Kidney (tissue), 14 donors: ENCODE data around the gene FAM53B. TPM values are rescaled to one million over a fixed set of nuclear protein-coding genes. Genes with fewer than 3 reads are reported as not detected.
A peak's percentile ranks its signal among the peaks of the same experiment; 100 is the strongest.
"Not testable (repeated sequence)": the region's sequence is repeated elsewhere in the genome, so short reads cannot be mapped to it uniquely, and the experiment has no call there.

ENCODE experiments used
- DNase-seq, 5 donors: peaks; one replicate each; pipeline ENCODE4 v3.0.0-alpha.2; 2013 to 2020
- FAIRE-seq: peaks from 2 replicates; lab custom pipeline; 2012; peaks lifted over from hg19 to GRCh38; lab: Jason Lieb, UNC
- H3K27ac ChIP-seq, 2 donors: one replicate each; pipeline ENCODE4 v1.7.0; 2013; ENCODE audit warnings: low read depth in 2 of 2, low read length in 2 of 2, inconsistent platforms in 1 of 2
- H3K27me3 ChIP-seq: one replicate; pipeline ENCODE4 v1.7.1; 2013; ENCODE audit warnings: low read length, inconsistent platforms; ENCODE audit not compliant: control insufficient read depth, insufficient read depth
- H3K36me3 ChIP-seq, 3 donors: one replicate each; pipeline versions ENCODE4 v1.7.0 to v1.7.1; 2013; ENCODE audit warnings: low read length in 3 of 3, control low read depth in 1 of 3, inconsistent platforms in 1 of 3; ENCODE audit not compliant: insufficient read depth in 3 of 3, control insufficient read depth in 2 of 3
- H3K4me1 ChIP-seq, 3 donors: one replicate each; pipeline versions ENCODE4 v1.7.0 to v1.7.1; 2013; ENCODE audit warnings: low read length in 3 of 3, inconsistent platforms in 1 of 3, low read depth in 1 of 3; ENCODE audit not compliant: control insufficient read depth in 2 of 3, insufficient read depth in 2 of 3
- H3K4me3 ChIP-seq, 3 donors: one replicate each; pipeline versions ENCODE4 v1.7.0 to v1.8.1; 2013; ENCODE audit warnings: low read length in 3 of 3, control low read depth in 1 of 3, inconsistent platforms in 1 of 3
- H3K9ac ChIP-seq, 3 donors: one replicate each; pipeline versions ENCODE4 v1.7.0 to v1.7.1; 2013; ENCODE audit warnings: low read length in 3 of 3, control low read depth in 1 of 3, inconsistent platforms in 1 of 3
- H3K9me3 ChIP-seq, 3 donors: one replicate each; pipeline versions ENCODE4 v1.7.0 to v1.7.1; 2013; ENCODE audit warnings: low read length in 3 of 3, control low read depth in 1 of 3, inconsistent platforms in 1 of 3; ENCODE audit not compliant: control insufficient read depth in 2 of 3, insufficient read depth in 1 of 3
- CTCF ChIP-seq: IDR thresholded peaks from 3 replicates; pipeline ENCODE4 v1.5.1; 2012; ENCODE audit warnings: mild to moderate bottlenecking, moderate library complexity, borderline replicate concordance; ENCODE audit not compliant: insufficient read depth; ENCODE audit errors: extremely low read depth
- intact Hi-C: fragments of 100-400 bp; cut with DNase I; formaldehyde crosslinking; loops from one replicate; pipeline ENCODE4 v1.11.1; 2022
- polyA plus RNA-seq: library from polyadenylated mRNA; stranded (reverse); fragments of 350-450 nt; fragmentation: Illumina TruSeq; extraction: RNeasy Lipid Tissue Mini Kit (QIAGEN cat#74804); gene quantifications from one replicate; pipeline ENCODE4 v1.2.3, GENCODE V29; 2014; ENCODE audit warnings: low read depth, low replicate concordance; ENCODE audit not compliant: insufficient read depth
- total RNA-seq: library from RNA; stranded (reverse); fragmentation: NEBNext Ultra II Directional; extraction: Animal tissue kit (Norgen Biotek cat#: 25700); gene quantifications from one replicate; pipeline ENCODE4 v1.2.1, GENCODE V29; 2021
- donor health status: control.
- donor health status: control.
- donor health status: control.
- donor health status: control.
- donor health status: control.
- donor health status: DM: yes; HTN: yes; CAD: no.
- donor health status: Normal renal cell carcinoma (clear cell type).

FAM53B gene
- total and polyA plus RNA-seq, 2 donors from 2014 or later = 11.8 to 30.0 TPM

DNA sequence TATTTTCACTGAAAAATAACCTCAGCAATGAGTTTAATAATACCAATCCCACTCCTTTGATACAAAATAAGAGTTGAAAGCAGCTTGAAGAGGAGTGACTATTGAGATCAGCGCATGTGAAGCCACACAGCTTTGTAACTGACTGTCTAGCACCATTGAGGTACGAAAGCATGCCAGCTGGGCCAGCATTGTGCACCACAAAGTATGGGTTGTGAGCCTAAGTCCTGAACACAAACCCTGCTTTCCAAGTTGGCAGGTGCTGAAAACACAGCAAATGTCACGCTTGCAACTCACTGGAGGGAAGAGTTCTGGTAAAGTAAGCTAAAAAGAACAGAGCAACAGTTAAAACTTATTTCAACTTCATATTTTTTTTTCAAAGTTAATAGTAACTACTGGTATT is 4.0 kb upstream of the FAM53B start:
- H3K4me3 ChIP-seq = no peak overlapping the region
- H3K27ac ChIP-seq = no peak overlapping the region
- H3K27me3 ChIP-seq = no peaks in the 10 kb centered on the region
- FAIRE-seq (no peak), DNase-seq (peak in 1 of 5 donors; percentile 20)
- H3K9ac ChIP-seq = no peak overlapping the region
- no peaks in the 10 kb centered on the region for H3K9me3 ChIP-seq
- peaks cover 0 to 4% (median 0%) of the 10 kb centered on the region in 3 donors for H3K36me3 ChIP-seq
- peaks cover 4 to 12% (median 4%) of the 10 kb centered on the region in 3 donors for H3K4me1 ChIP-seq
- no peak for TF ChIP-seq CTCF
- intact Hi-C loops = loop anchor here (10.0 kb wide), 1 partner anchor 213 kb away; no protein-coding TSS in a partner anchor

DNA sequence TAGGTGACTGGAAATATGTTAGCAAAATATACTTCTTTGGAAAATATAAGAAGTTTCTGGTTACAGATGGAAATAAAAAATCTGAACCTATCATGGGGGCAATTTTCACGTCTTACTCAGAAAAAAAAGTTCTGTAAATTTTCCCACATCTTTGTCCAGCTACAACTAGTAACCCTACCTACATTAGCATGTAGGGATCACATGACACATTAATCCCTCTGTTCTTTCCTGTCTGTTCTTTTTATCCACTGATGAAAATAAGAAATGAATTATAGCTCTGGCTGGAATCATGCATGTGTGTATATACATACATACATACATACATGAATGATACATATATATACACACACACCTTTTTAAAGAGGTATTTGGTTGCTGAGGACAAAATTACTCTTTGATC is 3.6 kb upstream of the FAM53B start:
- FAIRE-seq = no peak
- intact Hi-C loops = loop anchor here (10.0 kb wide), 1 partner anchor 213 kb away; no protein-coding TSS in a partner anchor
- no peak overlapping the region for H3K9ac ChIP-seq

GRCh38 chr10:124746992-124747391 is 2.8 kb upstream of the FAM53B start:
- TF ChIP-seq CTCF = no peak
- H3K27me3 ChIP-seq = no peaks in the 10 kb centered on the region
- no peak overlapping the region for H3K4me3 ChIP-seq
- peaks cover 7 to 12% (median 10%) of the 10 kb centered on the region in 3 donors for H3K4me1 ChIP-seq
- DNase-seq (no peak), FAIRE-seq (no peak)
- peaks cover 0 to 4% (median 0%) of the 10 kb centered on the region in 3 donors for H3K36me3 ChIP-seq
- no peaks in the 10 kb centered on the region for H3K9me3 ChIP-seq
- H3K27ac ChIP-seq = no peak overlapping the region
- H3K9ac ChIP-seq = no peak overlapping the region
- intact Hi-C loops = loop anchor here (10.0 kb wide), 1 partner anchor 212 kb away; no protein-coding TSS in a partner anchor

More for the DNA sequence above, 3.6 kb upstream of the FAM53B start:
- no peak for TF ChIP-seq CTCF
- no peak overlapping the region for H3K27ac ChIP-seq
- no peaks in the 10 kb centered on the region for H3K9me3 ChIP-seq
- H3K36me3 ChIP-seq = peaks cover 0 to 4% (median 0%) of the 10 kb centered on the region in 3 donors
- no peak overlapping the region for H3K4me3 ChIP-seq
- H3K27me3 ChIP-seq = no peaks in the 10 kb centered on the region
- DNase-seq = no peak
- H3K4me1 ChIP-seq = peaks cover 4 to 12% (median 5%) of the 10 kb centered on the region in 3 donors

GRCh38 chr10:124746447-124746846 is 2.3 kb upstream of the FAM53B start:
- not testable (repeated sequence) for H3K9me3 ChIP-seq, DNase-seq, FAIRE-seq, H3K27me3 ChIP-seq, H3K4me3 ChIP-seq, H3K9ac ChIP-seq, H3K27ac ChIP-seq, H3K36me3 ChIP-seq
- peaks cover 12 to 13% (median 12%) of the 10 kb centered on the region in 3 donors for H3K4me1 ChIP-seq
- intact Hi-C loops = loop anchor here (10.0 kb wide), 1 partner anchor 212 kb away; no protein-coding TSS in a partner anchor
